ENCODE measurements around the gene MAPK8.

Gene MAPK8

GRCh38 chr10:48462482-48463020, 156.1 kb downstream of the MAPK8 start:
- DNase-seq (ENCODE audit: low read depth): no peak

- DNase-seq (ENCODE audit: low read depth): no peak
These were observed 157.0 kb downstream of the MAPK8 start for GRCh38 chr10:48463318-48464003.

- DNase-seq (ENCODE audit: low read depth): no peak
These were observed 157.8 kb downstream of the MAPK8 start for GRCh38 chr10:48464121-48464870.

GRCh38 chr10:48464871-48465736, 158.6 kb downstream of the MAPK8 start:
- no peak for DNase-seq (ENCODE audit: low read depth)

- no peak for DNase-seq (ENCODE audit: low read depth)
These were observed 159.5 kb downstream of the MAPK8 start for GRCh38 chr10:48465860-48466521.

- DNase-seq (ENCODE audit: low read depth): no peak
These were observed 160.2 kb downstream of the MAPK8 start for GRCh38 chr10:48466611-48467240.

GRCh38 chr10:48467669-48468068, 161.2 kb downstream of the MAPK8 start:
- no peak for DNase-seq (ENCODE audit: low read depth)

- no peak for DNase-seq (ENCODE audit: low read depth)
These were observed 161.8 kb downstream of the MAPK8 start for GRCh38 chr10:48468130-48468790.

- DNase-seq (ENCODE audit: low read depth): no peak
These were observed 162.5 kb downstream of the MAPK8 start for GRCh38 chr10:48468866-48469511.

GRCh38 chr10:48469516-48470020, 163.1 kb downstream of the MAPK8 start:
- no peak for DNase-seq (ENCODE audit: low read depth)

GRCh38 chr10:48470115-48470892, 163.8 kb downstream of the MAPK8 start:
- DNase-seq (ENCODE audit: low read depth): no peak

GRCh38 chr10:48470893-48471805, 164.7 kb downstream of the MAPK8 start:
- no peak for DNase-seq (ENCODE audit: low read depth)

GRCh38 chr10:48472501-48473069, 166.1 kb downstream of the MAPK8 start:
- no peak for DNase-seq (ENCODE audit: low read depth)

GRCh38 chr10:48473704-48474103, 167.2 kb downstream of the MAPK8 start:
- no peak for DNase-seq (ENCODE audit: low read depth)

- no peak for DNase-seq (ENCODE audit: low read depth)
These were observed 168.4 kb downstream of the MAPK8 start for GRCh38 chr10:48474765-48475365.

- no peak for DNase-seq (ENCODE audit: low read depth)
These were observed 169.4 kb downstream of the MAPK8 start for GRCh38 chr10:48475943-48476278.

GRCh38 chr10:48476279-48476982, 170.0 kb downstream of the MAPK8 start:
- DNase-seq (ENCODE audit: low read depth): no peak
